ENCODE data around the gene EFCAB5.
A peak's percentile ranks its signal among the peaks of the same experiment; 100 is the strongest.
"Not testable (repeated sequence)": the region's sequence is repeated elsewhere in the genome, so short reads cannot be mapped to it uniquely, and the experiment has no call there.

Gene EFCAB5

GRCh38 chr17:30005709-30006320, 64.4 kb downstream of the EFCAB5 start:
- no peak for DNase-seq (ENCODE audit: low spot score)

DNA sequence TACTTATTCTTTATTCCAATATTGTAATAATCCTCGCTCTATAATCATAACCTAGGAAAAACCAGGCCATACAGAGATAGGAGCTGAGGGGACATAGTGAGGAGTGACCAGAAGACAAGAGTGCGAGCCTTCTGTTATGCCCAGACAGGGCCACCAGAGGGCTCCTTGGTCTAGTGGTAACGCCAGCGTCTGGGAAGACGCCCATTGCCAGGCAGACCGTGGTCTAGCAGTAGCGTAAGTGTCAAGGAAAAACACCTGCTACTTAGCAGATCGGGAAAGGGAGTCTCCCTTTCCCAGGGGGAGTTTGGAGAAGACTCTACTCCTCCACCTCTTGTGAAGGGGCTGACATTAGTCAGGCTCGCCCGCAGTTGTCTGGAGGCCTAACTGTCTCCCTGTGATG, 70.5 kb downstream of the EFCAB5 start:
- not testable (repeated sequence) for DNase-seq (ENCODE audit: low spot score)

DNA sequence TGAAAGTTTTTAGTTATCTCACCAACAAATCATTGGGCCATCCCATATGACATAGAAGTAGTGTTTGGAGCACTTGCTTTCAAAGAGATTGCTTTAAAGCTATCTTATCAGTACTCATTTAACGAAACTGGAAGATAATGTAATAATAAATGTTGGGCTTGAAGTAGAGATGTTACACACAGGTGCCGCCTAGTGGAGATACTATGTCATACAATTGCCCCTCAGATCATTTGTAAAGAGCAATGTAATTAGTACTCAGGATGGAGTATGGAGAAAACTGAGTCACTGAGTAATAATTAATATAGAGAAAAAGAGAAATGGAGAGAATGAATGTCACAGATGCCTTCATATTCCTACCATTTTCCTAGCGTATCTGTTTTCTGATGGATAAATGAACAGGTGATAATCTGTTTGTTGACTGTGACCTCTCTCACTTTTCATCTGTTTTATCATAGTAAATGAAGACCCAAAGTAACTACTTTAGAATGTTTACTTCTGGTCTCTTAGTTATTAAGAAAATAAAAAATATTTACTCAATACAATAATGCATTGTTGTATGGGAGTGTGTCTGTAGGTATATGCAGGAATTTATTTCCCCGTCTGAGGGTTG, 80.4 kb downstream of the EFCAB5 start:
- DNase-seq (ENCODE audit: low spot score) = peak; percentile 65

GRCh38 chr17:30025325-30025724, 83.9 kb downstream of the EFCAB5 start:
- DNase-seq (ENCODE audit: low spot score) = not testable (repeated sequence)

GRCh38 chr17:30027676-30028075, 86.2 kb downstream of the EFCAB5 start:
- no peak for DNase-seq (ENCODE audit: low spot score)

- no peak for DNase-seq (ENCODE audit: low spot score)
These were observed 89.9 kb downstream of the EFCAB5 start for GRCh38 chr17:30031214-30031869.

DNA sequence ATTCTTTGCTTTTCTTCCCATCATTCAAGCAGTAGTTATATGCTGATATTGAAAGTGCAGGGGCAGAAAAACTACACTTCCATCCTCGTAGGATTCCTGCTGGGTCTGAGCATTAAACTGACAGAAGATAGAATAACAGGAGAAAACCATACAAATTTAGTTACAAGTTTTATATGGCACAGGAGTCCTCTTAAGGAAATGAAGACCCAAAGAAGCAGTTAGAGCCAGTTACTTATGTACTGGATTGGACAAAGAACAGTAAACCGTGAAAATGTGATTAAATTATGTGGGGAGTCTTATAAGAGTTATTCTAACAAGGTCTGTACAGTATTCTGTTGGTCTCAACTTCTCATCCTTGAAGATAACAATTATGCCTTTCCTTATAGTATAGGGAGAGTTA, 93.9 kb downstream of the EFCAB5 start:
- DNase-seq (ENCODE audit: low spot score) = no peak

DNA sequence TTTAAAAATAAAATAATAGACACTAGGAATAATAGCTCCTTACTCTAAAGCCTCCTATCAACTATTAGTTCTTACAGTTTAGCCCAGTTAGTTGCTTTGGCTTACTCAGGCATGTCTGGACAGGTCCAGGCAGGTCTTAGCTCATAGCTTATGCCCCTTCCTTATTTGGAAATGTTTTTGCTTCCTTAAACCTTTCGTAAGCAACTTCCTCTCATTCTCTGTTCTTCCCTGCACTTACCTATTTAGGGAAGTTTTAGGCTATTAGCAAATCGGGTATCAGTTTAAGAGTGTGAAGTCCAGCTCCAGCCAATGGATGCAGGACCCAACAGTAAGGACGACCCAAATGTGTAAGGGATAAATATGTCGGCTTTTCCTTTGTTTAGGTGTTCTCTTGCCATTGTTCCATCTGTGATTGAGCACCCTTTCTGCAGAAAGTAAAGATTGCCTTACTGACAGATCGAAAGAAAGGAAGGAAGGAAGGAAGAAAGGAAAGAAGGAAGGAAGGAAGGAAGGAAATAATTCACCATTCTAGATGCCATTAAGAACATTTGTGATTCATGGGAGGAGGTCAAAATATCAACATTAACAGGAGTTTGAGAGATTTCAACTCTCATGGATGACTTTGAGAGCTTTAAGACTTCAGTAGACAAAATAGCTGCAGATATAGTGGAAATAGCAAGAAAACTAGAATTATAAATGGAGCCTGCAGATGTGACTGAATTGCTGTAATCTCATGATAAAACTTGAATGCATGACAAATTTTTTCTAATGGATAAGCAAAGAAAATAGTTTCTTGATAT, 99.5 kb downstream of the EFCAB5 start:
- not testable (repeated sequence) for DNase-seq (ENCODE audit: low spot score)

DNA sequence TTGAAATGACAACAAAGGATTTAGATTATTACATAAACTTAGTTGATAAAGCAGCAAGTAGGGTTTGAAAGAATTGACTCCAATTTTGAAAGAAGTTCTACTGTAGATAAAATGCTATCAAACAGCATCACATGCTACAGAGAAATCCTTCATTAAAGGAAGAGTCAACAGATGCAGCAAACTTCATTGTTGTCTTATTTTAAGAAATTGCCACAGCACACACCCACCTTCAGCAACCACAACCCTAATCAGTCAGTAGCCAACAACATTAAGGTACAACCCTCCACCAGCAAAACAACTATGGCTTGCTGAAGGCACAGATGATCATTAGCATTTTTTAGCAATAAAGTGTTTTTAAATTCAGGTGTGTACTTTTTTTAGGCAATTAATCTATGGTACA, 100.1 kb downstream of the EFCAB5 start:
- no peak for DNase-seq (ENCODE audit: low spot score)

- DNase-seq (ENCODE audit: low spot score) = no peak
These were observed 120.9 kb downstream of the EFCAB5 start for GRCh38 chr17:30062372-30062771.

DNA sequence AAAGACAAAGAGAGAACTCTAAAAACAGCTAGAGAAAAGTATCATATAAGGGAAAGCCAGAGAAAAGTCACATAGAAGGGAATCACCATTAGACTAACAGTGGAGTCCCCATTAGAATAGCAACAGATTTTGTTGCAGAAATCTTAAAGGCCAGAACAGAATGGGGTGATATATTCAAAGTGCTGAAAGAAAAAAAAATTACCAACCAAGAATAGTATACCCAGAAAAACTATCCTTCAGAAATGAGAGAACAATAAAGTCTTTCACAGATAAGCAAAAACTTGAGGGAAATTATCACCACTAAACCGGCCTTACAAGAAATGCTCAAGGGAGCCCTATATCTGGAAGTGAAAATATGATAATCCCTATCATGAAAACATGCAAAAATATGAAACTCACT, 123.3 kb downstream of the EFCAB5 start:
- no peak for DNase-seq (ENCODE audit: low spot score)

- no peak for DNase-seq (ENCODE audit: low spot score)
These were observed 127.0 kb downstream of the EFCAB5 start for GRCh38 chr17:30068465-30068864.

DNA sequence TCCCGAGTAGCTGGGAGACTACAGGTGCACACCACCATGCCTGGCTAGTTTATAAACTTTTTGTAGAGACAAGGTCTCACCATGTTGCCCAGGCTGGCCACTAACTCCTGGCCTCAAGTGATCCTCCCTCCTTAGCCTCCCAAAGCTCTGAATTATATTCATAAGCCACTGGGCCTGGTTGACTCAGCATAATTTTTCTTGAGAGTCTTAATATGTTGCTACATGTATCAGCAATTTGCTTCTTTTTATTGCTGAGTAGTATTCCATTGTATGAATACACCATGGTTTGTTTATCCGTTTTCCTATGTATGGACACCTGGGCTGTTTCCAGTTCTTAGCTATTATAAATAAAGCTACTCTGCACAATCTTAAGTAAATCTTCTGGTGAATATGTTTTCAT, 132.8 kb downstream of the EFCAB5 start:
- DNase-seq (ENCODE audit: low spot score) = no peak

- DNase-seq (ENCODE audit: low spot score) = no peak
These were observed 133.3 kb downstream of the EFCAB5 start for GRCh38 chr17:30074730-30075129.

DNA sequence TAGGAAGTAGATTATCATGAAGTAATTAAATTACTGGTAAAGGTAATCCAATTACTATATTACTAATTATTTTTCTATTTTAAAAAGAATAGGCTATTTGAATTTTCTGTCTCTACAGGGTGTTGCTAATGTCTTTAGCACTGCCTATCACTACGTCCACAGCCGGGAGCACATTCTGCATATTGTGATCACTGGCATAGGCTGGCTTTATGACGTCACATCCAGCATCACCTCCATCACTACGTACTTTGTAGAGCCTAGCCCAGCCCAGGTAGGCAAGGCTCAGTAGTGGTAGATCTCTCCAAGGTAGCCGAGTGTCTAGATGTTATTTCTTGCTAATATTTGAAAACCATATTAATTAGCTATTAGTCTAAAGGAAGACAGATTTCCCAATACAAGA, 141.3 kb downstream of the EFCAB5 start:
- no peak for DNase-seq (ENCODE audit: low spot score)

DNA sequence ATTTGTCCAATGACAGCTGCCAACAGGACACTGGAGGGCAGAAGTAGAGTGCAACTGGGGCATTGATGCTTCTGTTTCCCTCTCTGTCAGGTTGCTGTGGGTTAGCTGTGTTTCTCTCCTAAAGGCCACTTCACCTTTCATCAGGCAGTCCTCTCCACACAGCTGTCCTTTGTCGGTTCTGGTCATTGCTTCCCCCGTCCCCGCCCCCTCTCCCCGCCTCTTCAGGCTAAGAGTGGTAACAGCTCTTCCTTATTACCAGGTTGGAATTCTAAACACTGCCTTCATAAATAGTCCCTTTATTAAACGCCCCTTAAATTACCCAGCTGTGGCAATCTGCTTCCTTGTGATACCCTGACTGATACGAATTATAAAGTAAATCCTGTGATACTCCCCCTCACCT, 143.4 kb downstream of the EFCAB5 start:
- no peak for DNase-seq (ENCODE audit: low spot score)

DNA sequence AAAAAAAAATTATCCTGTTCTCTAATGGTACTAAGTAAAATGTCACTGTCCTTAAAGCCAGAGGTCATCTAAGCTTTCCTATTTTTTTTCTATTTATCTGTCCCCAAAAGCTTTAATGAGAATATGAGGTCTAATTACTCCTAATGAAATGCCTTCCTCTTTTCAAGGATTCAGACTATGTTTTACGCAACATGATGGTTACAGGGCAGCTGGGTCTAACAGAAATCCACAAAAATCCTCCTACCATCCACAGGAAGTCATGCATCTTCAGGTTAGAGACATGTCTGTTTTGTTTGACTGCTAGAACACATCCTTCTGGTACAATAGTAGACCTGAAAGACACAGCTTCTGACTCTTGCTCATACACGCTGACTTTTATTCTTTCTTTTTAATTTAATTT, 145.5 kb downstream of the EFCAB5 start:
- DNase-seq (ENCODE audit: low spot score) = no peak

DNA sequence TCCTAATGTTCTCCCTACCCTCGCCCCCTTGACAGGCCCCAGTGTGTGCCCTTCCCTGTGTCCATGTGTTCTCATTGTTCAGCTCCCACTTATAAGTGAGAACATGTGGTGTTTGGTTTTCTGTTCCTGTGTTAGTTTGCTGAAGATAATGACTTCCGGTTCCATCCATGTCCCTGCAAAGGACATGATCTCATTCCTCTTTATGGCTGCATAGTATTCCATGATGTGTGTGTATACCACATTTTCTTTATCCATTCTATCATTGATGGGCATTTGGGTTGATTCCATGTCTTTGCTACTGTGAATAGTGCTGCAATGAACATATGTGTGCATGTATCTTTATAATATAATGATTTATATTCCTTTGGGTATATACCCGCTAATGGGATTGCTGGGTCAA, 146.0 kb downstream of the EFCAB5 start:
- DNase-seq (ENCODE audit: low spot score) = not testable (repeated sequence)

DNA sequence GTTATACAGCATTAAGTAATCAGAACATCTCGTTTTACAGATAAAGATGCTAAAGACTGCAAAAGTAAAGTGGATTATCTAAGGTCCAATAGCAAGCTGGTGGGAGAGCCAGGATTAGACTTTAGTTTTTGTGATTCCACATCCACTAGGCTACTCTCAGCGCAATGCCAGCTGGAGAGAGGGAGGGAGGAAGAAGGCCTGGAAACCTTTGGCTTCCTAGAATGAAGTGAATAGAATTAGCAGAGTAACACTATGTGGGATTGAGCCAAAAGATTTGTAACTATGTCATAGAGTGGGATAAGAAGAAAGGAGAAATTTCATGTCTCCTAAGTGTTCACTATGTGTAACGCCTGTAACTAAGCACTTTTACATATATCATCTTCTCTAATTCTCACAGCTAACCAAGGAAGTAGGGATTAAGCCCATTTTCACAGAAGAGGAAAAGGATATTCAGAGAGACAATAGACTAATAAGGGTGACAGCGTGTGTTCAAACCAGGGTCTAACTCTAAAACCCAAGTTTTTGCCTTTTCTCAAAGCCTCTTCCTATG, 149.8 kb downstream of the EFCAB5 start:
- no peak for DNase-seq (ENCODE audit: low spot score)

DNA sequence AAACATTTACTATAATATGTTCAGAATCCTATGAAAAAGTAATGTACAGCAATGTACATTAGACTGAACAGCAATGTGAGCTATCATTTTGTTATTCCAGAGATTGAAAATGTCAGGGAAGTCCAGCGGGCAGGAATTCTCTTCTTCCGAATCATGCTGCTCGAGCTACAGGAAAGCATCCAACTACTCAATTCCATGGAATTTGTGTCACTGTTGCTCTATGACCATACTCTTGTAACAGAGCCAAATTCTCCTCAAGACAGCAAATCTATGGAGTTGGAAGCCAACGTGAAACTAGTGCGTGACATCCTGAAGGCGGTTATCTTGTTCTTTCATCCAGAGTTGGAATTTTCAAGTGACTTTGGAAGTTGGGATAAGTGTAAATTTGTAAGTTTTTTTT, 150.3 kb downstream of the EFCAB5 start:
- no peak for DNase-seq (ENCODE audit: low spot score)

GRCh38 chr17:30092886-30093285, 151.5 kb downstream of the EFCAB5 start:
- no peak for DNase-seq (ENCODE audit: low spot score)

DNA sequence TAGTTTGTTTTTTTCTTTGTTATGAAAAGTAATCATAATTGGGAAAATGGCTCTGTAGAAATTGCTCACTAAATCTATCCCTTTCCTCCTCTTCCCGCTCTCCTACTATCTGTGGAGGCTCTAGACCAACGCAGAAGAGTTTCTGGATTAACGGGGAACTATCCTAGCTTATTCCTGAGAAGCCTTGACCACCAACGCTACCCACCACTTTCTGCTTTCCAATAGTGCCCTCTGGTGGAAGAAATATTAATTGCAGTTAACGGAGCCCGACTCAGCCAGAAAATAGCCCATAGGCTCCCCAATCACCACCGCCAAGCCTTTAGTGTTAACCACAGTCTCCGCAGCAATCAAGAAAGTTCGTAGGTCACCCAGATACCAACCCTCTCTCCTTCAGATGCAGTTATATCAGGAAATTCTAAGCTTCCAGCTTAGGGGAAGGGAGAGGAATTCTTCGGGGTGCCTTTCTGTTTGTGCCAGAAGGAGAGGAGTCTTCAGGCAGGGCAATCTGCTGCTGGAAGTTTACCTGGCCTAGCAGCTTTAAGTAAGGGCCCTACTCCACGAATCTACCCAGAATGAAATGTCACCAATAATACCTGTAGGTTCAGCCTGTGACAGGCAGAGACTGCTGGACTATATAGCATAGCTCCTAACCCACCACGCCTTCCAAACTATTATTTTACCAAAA, 152.2 kb downstream of the EFCAB5 start:
- peak; percentile 93 for DNase-seq (ENCODE audit: low spot score)
